ENCODE results near the gene NR1H3. TPM values are rescaled to one million over a fixed set of nuclear protein-coding genes. Genes with fewer than 3 reads are reported as not detected.
"Not testable (repeated sequence)": the region's sequence is repeated elsewhere in the genome, so short reads cannot be mapped to it uniquely, and the experiment has no call there.

Gene NR1H3
- total and polyA plus RNA-seq, 2 donors: 26.3 to 100 TPM

GRCh38 chr11:47296045-47296444 lies 38.2 kb downstream of the NR1H3 start:
- Histone ChIP-seq H3K4me3 (ENCODE audit: low read length in 2 of 2) (no peak overlapping the region), H3K27me3 (ENCODE audit: control insufficient read depth in 2 of 2, insufficient read depth in 1 of 2, low read length in 1 of 2) (no peaks in the 10 kb centered on the region), H3K9me3 (ENCODE audit: control insufficient read depth in 2 of 2, insufficient read depth in 1 of 2, low read length in 1 of 2) (no peaks in the 10 kb centered on the region), H3K4me1 (ENCODE audit: control insufficient read depth in 2 of 2, insufficient read depth in 2 of 2, low read length in 2 of 2) (no peaks in the 10 kb centered on the region), H3K36me3 (ENCODE audit: control insufficient read depth in 2 of 2, insufficient read depth in 2 of 2, low read length in 1 of 2) (peaks cover 58 to 74% of the 10 kb centered on the region in 2 donors), H3K27ac (ENCODE audit: low read depth in 1 of 2, low read length in 1 of 2) (no peak overlapping the region)
- no peak for DNase-seq (ENCODE audit: low read depth in 6 of 9, low spot score in 9 of 9)
- WGBS: 98% methylated on average over 4 of the region's 4 CpGs

- peaks cover 35 to 68% of the 10 kb centered on the region in 2 donors for H3K36me3 ChIP-seq (ENCODE audit: control insufficient read depth in 2 of 2, insufficient read depth in 2 of 2, low read length in 1 of 2)
- 97% methylated on average over 3 of the region's 3 CpGs for WGBS
- no peak for DNase-seq (ENCODE audit: low read depth in 6 of 9, low spot score in 9 of 9)
- no peak overlapping the region for H3K27ac ChIP-seq (ENCODE audit: low read depth in 1 of 2, low read length in 1 of 2)
- H3K9me3 ChIP-seq (ENCODE audit: control insufficient read depth in 2 of 2, insufficient read depth in 1 of 2, low read length in 1 of 2): peaks cover 0 to 11% of the 10 kb centered on the region in 2 donors
- H3K4me3 ChIP-seq (ENCODE audit: low read length in 2 of 2): no peak overlapping the region
- no peaks in the 10 kb centered on the region for H3K4me1 ChIP-seq (ENCODE audit: control insufficient read depth in 2 of 2, insufficient read depth in 2 of 2, low read length in 2 of 2)
- no peaks in the 10 kb centered on the region for H3K27me3 ChIP-seq (ENCODE audit: control insufficient read depth in 2 of 2, insufficient read depth in 1 of 2, low read length in 1 of 2)
Observed at GRCh38 chr11:47299078-47299477, 41.3 kb downstream of the NR1H3 start.

DNA sequence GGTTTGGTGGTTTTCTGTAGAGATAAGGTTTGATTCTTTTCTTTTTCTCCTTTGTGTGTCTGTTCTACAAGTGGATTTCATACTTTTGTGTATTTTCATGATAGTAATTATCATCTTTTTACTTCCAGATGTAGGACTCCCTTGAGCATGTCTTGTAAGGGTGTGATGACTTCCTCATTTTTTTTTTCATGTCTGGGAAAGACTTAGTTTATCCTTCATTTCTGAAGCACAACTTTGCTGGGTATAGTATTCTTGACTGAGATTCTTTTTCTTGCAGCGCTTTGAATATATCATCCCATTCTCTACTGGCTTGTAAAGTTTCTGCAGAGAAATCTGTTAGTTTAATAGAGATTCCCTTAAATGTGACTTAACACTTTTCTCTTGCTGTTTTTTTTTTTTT lies 45.1 kb downstream of the NR1H3 start:
- 98% methylated on average over 1 of the region's 1 CpG for WGBS
- no peak for DNase-seq (ENCODE audit: low read depth in 6 of 9, low spot score in 9 of 9)
- peaks cover 37 to 77% of the 10 kb centered on the region in 2 donors for H3K36me3 ChIP-seq (ENCODE audit: control insufficient read depth in 2 of 2, insufficient read depth in 2 of 2, low read length in 1 of 2)

DNA sequence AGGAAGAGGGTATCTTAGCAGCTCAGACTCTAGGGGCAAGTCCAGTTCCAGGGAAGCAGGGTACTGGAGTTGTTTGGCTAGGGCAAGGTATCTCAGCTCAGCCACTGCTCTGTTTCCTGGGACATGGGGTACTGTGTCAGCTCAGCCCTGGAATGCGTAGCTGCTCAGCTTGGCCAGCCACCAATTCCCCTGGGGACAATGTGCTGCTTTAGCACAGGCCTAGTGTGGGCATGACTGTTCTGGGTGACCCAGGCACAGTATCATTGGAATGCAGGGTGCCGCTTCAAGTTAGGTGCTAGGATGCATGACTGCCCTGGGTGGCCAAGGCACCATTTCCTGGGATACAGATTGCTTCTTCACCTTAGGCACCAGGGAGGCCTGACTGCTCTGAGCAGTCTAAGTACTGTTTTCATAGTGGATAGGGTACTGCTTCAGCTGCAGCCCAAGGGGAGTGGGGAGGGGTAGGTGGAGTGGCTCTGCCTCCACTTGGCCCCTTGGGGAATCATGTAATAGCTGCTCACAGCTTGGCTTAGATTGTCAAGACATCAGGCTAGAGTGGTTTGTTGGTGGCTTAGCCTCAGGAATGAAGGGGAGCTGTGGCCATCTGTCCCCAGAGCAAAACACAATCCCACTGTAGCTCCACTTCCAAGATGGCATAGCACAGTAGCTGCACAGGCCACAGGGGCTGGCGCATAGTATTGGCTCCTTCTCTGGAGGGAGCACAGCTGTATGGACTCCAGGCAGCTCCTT lies 48.1 kb downstream of the NR1H3 start:
- no peak overlapping the region for H3K4me3 ChIP-seq (ENCODE audit: low read length in 2 of 2)
- no peak overlapping the region for H3K27ac ChIP-seq (ENCODE audit: low read depth in 1 of 2, low read length in 1 of 2)
- H3K4me1 ChIP-seq (ENCODE audit: control insufficient read depth in 2 of 2, insufficient read depth in 2 of 2, low read length in 2 of 2): no peaks in the 10 kb centered on the region

More for the DNA sequence above, 45.1 kb downstream of the NR1H3 start:
- peaks cover 0 to 11% of the 10 kb centered on the region in 2 donors for H3K9me3 ChIP-seq (ENCODE audit: control insufficient read depth in 2 of 2, insufficient read depth in 1 of 2, low read length in 1 of 2)
- no peak overlapping the region for H3K4me3 ChIP-seq (ENCODE audit: low read length in 2 of 2)
- H3K4me1 ChIP-seq (ENCODE audit: control insufficient read depth in 2 of 2, insufficient read depth in 2 of 2, low read length in 2 of 2): no peaks in the 10 kb centered on the region
- H3K27ac ChIP-seq (ENCODE audit: low read depth in 1 of 2, low read length in 1 of 2): no peak overlapping the region
- H3K27me3 ChIP-seq (ENCODE audit: control insufficient read depth in 2 of 2, insufficient read depth in 1 of 2, low read length in 1 of 2): no peaks in the 10 kb centered on the region

GRCh38 chr11:47306484-47306844 lies 48.7 kb downstream of the NR1H3 start:
- DNase-seq (ENCODE audit: low read depth in 6 of 9, low spot score in 9 of 9): no peak
- H3K27ac ChIP-seq (ENCODE audit: low read depth in 1 of 2, low read length in 1 of 2): no peak overlapping the region
- WGBS: 98% methylated on average over 1 of the region's 1 CpG
- H3K9me3 ChIP-seq (ENCODE audit: control insufficient read depth in 2 of 2, insufficient read depth in 1 of 2, low read length in 1 of 2): peaks cover 0 to 11% of the 10 kb centered on the region in 2 donors
- H3K27me3 ChIP-seq (ENCODE audit: control insufficient read depth in 2 of 2, insufficient read depth in 1 of 2, low read length in 1 of 2): no peaks in the 10 kb centered on the region
- no peak overlapping the region for H3K4me3 ChIP-seq (ENCODE audit: low read length in 2 of 2)
- H3K36me3 ChIP-seq (ENCODE audit: control insufficient read depth in 2 of 2, insufficient read depth in 2 of 2, low read length in 1 of 2): peaks cover 58 to 79% of the 10 kb centered on the region in 2 donors
- no peaks in the 10 kb centered on the region for H3K4me1 ChIP-seq (ENCODE audit: control insufficient read depth in 2 of 2, insufficient read depth in 2 of 2, low read length in 2 of 2)

More for the DNA sequence above, 48.1 kb downstream of the NR1H3 start:
- H3K27me3 ChIP-seq (ENCODE audit: control insufficient read depth in 2 of 2, insufficient read depth in 1 of 2, low read length in 1 of 2): no peaks in the 10 kb centered on the region
- WGBS: over 99% methylated on average over 3 of the region's 3 CpGs
- H3K36me3 ChIP-seq (ENCODE audit: control insufficient read depth in 2 of 2, insufficient read depth in 2 of 2, low read length in 1 of 2): peaks cover 52 to 77% of the 10 kb centered on the region in 2 donors
- no peak for DNase-seq (ENCODE audit: low read depth in 6 of 9, low spot score in 9 of 9)
- H3K9me3 ChIP-seq (ENCODE audit: control insufficient read depth in 2 of 2, insufficient read depth in 1 of 2, low read length in 1 of 2): peaks cover 0 to 11% of the 10 kb centered on the region in 2 donors

DNA sequence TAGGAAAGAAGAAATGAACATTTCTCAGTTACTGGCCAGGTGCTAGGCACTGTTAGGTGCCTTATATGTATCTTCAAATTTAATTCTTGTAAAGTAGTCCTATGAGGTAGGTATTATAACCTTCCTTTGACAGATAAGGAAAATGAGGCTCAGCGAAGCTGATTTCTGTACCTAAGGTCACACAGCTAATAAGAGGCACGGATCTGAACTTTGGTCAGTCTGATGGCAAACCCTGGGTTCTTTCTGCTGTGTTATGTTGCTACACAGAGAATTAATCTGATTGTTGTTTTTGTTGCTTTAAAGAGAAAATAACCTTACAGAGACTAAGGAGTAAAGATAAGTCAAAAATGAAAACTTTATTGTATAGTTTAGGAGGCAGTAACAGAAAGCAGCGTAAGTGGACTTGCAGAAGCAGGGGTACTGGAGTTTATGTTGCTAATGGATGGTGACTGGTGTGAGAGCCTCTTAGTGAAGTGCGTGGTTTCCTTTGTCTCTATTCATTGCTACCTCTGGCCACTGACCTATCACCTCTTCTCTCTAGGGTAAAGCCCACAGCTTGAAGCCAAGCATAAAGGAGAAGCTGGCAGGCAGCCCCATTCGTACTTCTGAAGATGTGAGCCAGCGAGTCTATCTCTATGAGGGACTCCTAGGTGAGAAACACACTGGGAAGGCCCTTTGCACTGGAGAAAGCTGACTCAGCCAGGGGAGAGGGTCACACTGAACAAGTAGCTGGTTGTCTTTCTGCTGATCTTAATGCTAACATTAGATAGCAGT lies 50.4 kb downstream of the NR1H3 start:
- H3K36me3 ChIP-seq (ENCODE audit: control insufficient read depth in 2 of 2, insufficient read depth in 2 of 2, low read length in 1 of 2): peaks cover 70 to 77% of the 10 kb centered on the region in 2 donors
- H3K4me3 ChIP-seq (ENCODE audit: low read length in 2 of 2): no peak overlapping the region
- peaks cover 0 to 4% of the 10 kb centered on the region in 2 donors for H3K9me3 ChIP-seq (ENCODE audit: control insufficient read depth in 2 of 2, insufficient read depth in 1 of 2, low read length in 1 of 2)
- no peaks in the 10 kb centered on the region for H3K4me1 ChIP-seq (ENCODE audit: control insufficient read depth in 2 of 2, insufficient read depth in 2 of 2, low read length in 2 of 2)
- H3K27ac ChIP-seq (ENCODE audit: low read depth in 1 of 2, low read length in 1 of 2): no peak overlapping the region
- WGBS: 96% methylated on average over 6 of the region's 6 CpGs
- no peak for DNase-seq (ENCODE audit: low read depth in 6 of 9, low spot score in 9 of 9)
- H3K27me3 ChIP-seq (ENCODE audit: control insufficient read depth in 2 of 2, insufficient read depth in 1 of 2, low read length in 1 of 2): no peaks in the 10 kb centered on the region

GRCh38 chr11:47314992-47315391 lies 57.2 kb downstream of the NR1H3 start:
- 96% methylated on average over 5 of the region's 5 CpGs for WGBS
- DNase-seq (ENCODE audit: low read depth in 6 of 9, low spot score in 9 of 9): no peak

DNA sequence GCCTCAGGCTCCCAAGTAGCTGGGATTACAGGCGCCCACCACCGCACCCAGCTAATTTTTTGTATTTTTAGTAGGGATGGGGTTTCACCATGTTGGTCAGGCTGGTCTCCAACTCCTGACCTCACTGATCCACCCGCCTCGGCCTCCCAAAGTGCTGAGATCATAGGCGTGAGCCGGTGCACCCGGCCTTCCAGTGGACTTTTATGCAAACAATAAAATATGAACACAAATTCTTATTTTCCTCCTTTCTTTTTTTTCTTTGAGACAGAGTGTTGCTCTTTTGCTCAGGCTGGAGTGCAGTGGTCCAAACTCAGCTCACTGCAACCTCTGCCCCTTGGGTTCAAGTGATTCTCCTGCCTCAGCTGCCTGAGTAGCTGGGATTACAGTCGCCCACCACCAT lies 58.7 kb downstream of the NR1H3 start:
- H3K27ac ChIP-seq (ENCODE audit: low read depth in 1 of 2, low read length in 1 of 2); H3K9me3 ChIP-seq (ENCODE audit: control insufficient read depth in 2 of 2, insufficient read depth in 1 of 2, low read length in 1 of 2); DNase-seq (ENCODE audit: low read depth in 6 of 9, low spot score in 9 of 9); H3K4me3 ChIP-seq (ENCODE audit: low read length in 2 of 2); H3K4me1 ChIP-seq (ENCODE audit: control insufficient read depth in 2 of 2, insufficient read depth in 2 of 2, low read length in 2 of 2); H3K27me3 ChIP-seq (ENCODE audit: control insufficient read depth in 2 of 2, insufficient read depth in 1 of 2, low read length in 1 of 2): not testable (repeated sequence)
- peaks cover 62 to 64% of the 10 kb centered on the region in 2 donors for H3K36me3 ChIP-seq (ENCODE audit: control insufficient read depth in 2 of 2, insufficient read depth in 2 of 2, low read length in 1 of 2)
- WGBS: 98% methylated on average over 8 of the region's 8 CpGs

More at GRCh38 chr11:47314992-47315391, 57.2 kb downstream of the NR1H3 start:
- no peak overlapping the region for H3K4me3 ChIP-seq (ENCODE audit: low read length in 2 of 2)
- no peak overlapping the region for H3K27ac ChIP-seq (ENCODE audit: low read depth in 1 of 2, low read length in 1 of 2)
- no peaks in the 10 kb centered on the region for H3K4me1 ChIP-seq (ENCODE audit: control insufficient read depth in 2 of 2, insufficient read depth in 2 of 2, low read length in 2 of 2)
- H3K36me3 ChIP-seq (ENCODE audit: control insufficient read depth in 2 of 2, insufficient read depth in 2 of 2, low read length in 1 of 2): peaks cover 63 to 68% of the 10 kb centered on the region in 2 donors
- no peaks in the 10 kb centered on the region for H3K27me3 ChIP-seq (ENCODE audit: control insufficient read depth in 2 of 2, insufficient read depth in 1 of 2, low read length in 1 of 2)
- H3K9me3 ChIP-seq (ENCODE audit: control insufficient read depth in 2 of 2, insufficient read depth in 1 of 2, low read length in 1 of 2): no peaks in the 10 kb centered on the region

Measured in thymus (tissue), 11 donors.